HG03439 (cell line): ENCODE data around the gene CDKN1C.

Experiments
- ATAC-seq: cut with Tn5 transposase; IDR thresholded peaks from one replicate; pipeline ENCODE4 v1.9.1; 2021; ENCODE audit warnings: mild to moderate bottlenecking, moderate library complexity; ENCODE audit not compliant: unreplicated experiment

The CDKN1C gene

GRCh38 chr11:2833716-2834502 lies 51.7 kb downstream of the CDKN1C start:
- no peak for ATAC-seq
